GM21723 (cell line): ENCODE data around the gene MBOAT1.
"Not testable (repeated sequence)": the region's sequence is repeated elsewhere in the genome, so short reads cannot be mapped to it uniquely, and the experiment has no call there.

ENCODE experiments used
- ATAC-seq: cut with Tn5 transposase; IDR thresholded peaks from one replicate; pipeline ENCODE4 v1.9.1; 2021; ENCODE audit warnings: mild to moderate bottlenecking, moderate library complexity; ENCODE audit not compliant: unreplicated experiment

Gene MBOAT1

GRCh38 chr6:20142866-20143265, 69.4 kb downstream of the MBOAT1 start:
- no peak for ATAC-seq

- no peak for ATAC-seq
Observed at GRCh38 chr6:20141931-20142330, 70.3 kb downstream of the MBOAT1 start.

- ATAC-seq: not testable (repeated sequence)
Observed at GRCh38 chr6:20139127-20139963, 72.9 kb downstream of the MBOAT1 start.

GRCh38 chr6:20137837-20138236, 74.4 kb downstream of the MBOAT1 start:
- no peak for ATAC-seq

GRCh38 chr6:20137240-20137639, 75.0 kb downstream of the MBOAT1 start:
- no peak for ATAC-seq

GRCh38 chr6:20135677-20136268, 76.5 kb downstream of the MBOAT1 start:
- ATAC-seq: no peak

GRCh38 chr6:20134613-20135012, 77.7 kb downstream of the MBOAT1 start:
- no peak for ATAC-seq

- ATAC-seq: no peak
Observed at GRCh38 chr6:20129290-20130088, 82.8 kb downstream of the MBOAT1 start.

- no peak for ATAC-seq
Observed at GRCh38 chr6:20128018-20128417, 84.3 kb downstream of the MBOAT1 start.

- ATAC-seq: peak; percentile 91
Observed at GRCh38 chr6:20126789-20127653, 85.2 kb downstream of the MBOAT1 start.

- no peak for ATAC-seq
Observed at GRCh38 chr6:20126102-20126752, 86.0 kb downstream of the MBOAT1 start.

- no peak for ATAC-seq
Observed at GRCh38 chr6:20124545-20124944, 87.7 kb downstream of the MBOAT1 start.

- ATAC-seq: no peak
Observed at GRCh38 chr6:20119485-20119884, 92.8 kb downstream of the MBOAT1 start.

- ATAC-seq: no peak
Observed at GRCh38 chr6:20118892-20119291, 93.4 kb downstream of the MBOAT1 start.

GRCh38 chr6:20117474-20117873, 94.8 kb downstream of the MBOAT1 start:
- peak; percentile 77 for ATAC-seq

GRCh38 chr6:20116792-20117191, 95.5 kb downstream of the MBOAT1 start:
- ATAC-seq: no peak

GRCh38 chr6:20115246-20115980, 96.9 kb downstream of the MBOAT1 start:
- ATAC-seq: no peak

GRCh38 chr6:20113649-20114224, 98.5 kb downstream of the MBOAT1 start:
- ATAC-seq: no peak

GRCh38 chr6:20112841-20113240, 99.4 kb downstream of the MBOAT1 start:
- no peak for ATAC-seq
